Activated CD4-positive, alpha-beta memory T cell treated with anti-CD3 and anti-CD28 coated beads for 36 hours (primary cell): Measurements from ENCODE around the gene KRT12. TPM values are rescaled to one million over a fixed set of nuclear protein-coding genes. Genes with fewer than 3 reads are reported as not detected.

Experiments used
- CTCF ChIA-PET: fragments of 350-600 bp; sonication (Branson Sonifier 250); formaldehyde crosslinking; loops from one replicate; lab custom pipeline; 2021; ENCODE audit warnings: antibody characterized with exemption, inconsistent platforms; lab: Charles Lee
- POLR2A ChIA-PET: fragments of 350-600 bp; sonication (Branson Sonifier 250); formaldehyde crosslinking; loops from one replicate; lab custom pipeline; 2021; ENCODE audit warnings: antibody characterized with exemption; lab: Charles Lee
- DNase-seq: peaks from one replicate; pipeline ENCODE4 v3.0.0-alpha.2; 2020
- H3K27ac Mint-ChIP-seq: one replicate; pipeline ENCODE4 v1.8.0; 2021; ENCODE audit warnings: mixed read lengths
- H3K27me3 Mint-ChIP-seq: one replicate; pipeline ENCODE4 v1.8.0; 2021; ENCODE audit warnings: mixed read lengths
- H3K36me3 Mint-ChIP-seq: one replicate; pipeline ENCODE4 v1.8.0; 2021; ENCODE audit warnings: mixed read lengths
- H3K4me1 Mint-ChIP-seq: one replicate; pipeline ENCODE4 v1.8.0; 2021; ENCODE audit warnings: low read depth, mixed read lengths
- H3K4me3 Mint-ChIP-seq: one replicate; pipeline ENCODE4 v1.8.0; 2021; ENCODE audit warnings: mild to moderate bottlenecking, mixed read lengths
- H3K9me3 Mint-ChIP-seq: one replicate; pipeline ENCODE4 v1.8.0; 2021; ENCODE audit warnings: mixed read lengths
- intact Hi-C: fragments of 100-400 bp; cut with micrococcal nuclease; formaldehyde crosslinking; loops from one replicate; pipeline ENCODE4 v1.15.1; 2023
- total RNA-seq, 2 experiments: library from RNA; stranded (reverse); gene quantifications; one replicate each; pipeline ENCODE4 v1.2.3, GENCODE V29; 2021

The KRT12 gene
- total RNA-seq, 2 experiments from 2014 or later = not detected

DNA sequence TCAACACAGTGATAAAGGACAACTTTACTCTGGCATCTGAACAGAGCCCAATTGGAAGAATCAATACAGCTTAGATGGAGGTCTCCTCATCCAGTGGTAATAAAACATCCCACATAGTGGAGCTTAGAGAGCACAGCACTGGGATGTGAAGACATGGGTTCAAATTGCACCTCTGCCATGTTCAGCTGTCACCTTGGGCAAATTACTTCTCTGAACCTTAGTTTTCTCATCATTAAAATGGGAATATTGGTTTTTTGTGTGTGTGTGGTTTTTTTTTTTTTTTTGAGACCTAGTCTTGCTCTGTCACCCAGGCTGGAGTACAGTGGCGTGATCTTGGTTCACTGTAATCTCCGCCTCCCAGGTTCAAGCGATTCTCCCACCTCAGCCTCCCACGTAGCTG, 31.0 kb downstream of the KRT12 start:
- no peaks in the 10 kb centered on the region for H3K36me3 Mint-ChIP-seq
- ChIA-PET POLR2A (no interaction called here), CTCF (no interaction called here)
- no peak overlapping the region for H3K27ac Mint-ChIP-seq
- H3K27me3 Mint-ChIP-seq = peaks cover under 1% of the 10 kb centered on the region
- peaks cover 3% of the 10 kb centered on the region for H3K4me1 Mint-ChIP-seq
- H3K9me3 Mint-ChIP-seq = no peaks in the 10 kb centered on the region
- intact Hi-C loops = no loop called here
- H3K4me3 Mint-ChIP-seq = no peak overlapping the region
- DNase-seq = no peak

DNA sequence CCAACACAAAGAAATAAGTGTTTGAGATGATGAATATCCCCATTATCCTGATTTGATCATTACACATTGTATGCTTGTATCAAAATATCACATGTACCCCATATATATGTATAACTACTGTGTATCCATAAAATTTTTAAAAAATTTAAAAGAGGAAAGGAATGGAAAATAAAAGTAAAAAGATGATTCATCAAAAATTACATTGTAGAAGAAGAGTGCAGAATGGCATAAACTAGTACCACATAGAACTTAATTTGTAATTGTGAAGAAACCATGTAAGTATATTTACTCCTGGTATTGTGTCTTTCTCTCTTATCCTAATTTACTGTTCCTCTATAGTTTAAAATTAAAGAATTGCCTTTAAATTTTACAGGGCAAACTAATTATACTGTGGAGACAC, 33.1 kb downstream of the KRT12 start:
- intact Hi-C loops = no loop called here
- Mint-ChIP-seq H3K27ac (no peak overlapping the region), H3K4me3 (no peak overlapping the region), H3K36me3 (no peaks in the 10 kb centered on the region), H3K27me3 (no peaks in the 10 kb centered on the region), H3K9me3 (no peaks in the 10 kb centered on the region), H3K4me1 (peaks cover 3% of the 10 kb centered on the region)
- POLR2A ChIA-PET = no interaction called here
- no peak for DNase-seq
- CTCF ChIA-PET = no interaction called here

DNA sequence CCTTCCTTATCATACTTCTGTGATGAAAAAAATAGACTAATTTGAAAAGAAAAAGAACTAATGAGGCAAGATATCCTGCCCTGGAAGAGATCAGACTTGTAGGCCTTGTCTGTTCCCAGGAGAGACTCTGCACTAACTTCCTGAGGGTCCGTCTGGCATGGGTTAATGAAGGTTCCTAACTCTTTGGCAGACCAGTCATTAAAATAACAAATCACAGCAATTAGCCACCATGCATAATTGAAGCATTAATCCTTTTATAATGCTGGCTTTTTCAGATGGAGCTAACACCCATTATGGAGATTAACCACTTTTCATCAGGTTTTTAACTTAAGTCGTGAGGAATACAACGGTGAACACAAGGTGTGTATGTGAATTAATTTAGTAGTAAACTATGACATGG, 34.2 kb downstream of the KRT12 start:
- Mint-ChIP-seq H3K27me3 (no peaks in the 10 kb centered on the region), H3K27ac (no peak overlapping the region), H3K36me3 (no peaks in the 10 kb centered on the region), H3K4me3 (no peak overlapping the region), H3K9me3 (no peaks in the 10 kb centered on the region), H3K4me1 (peaks cover 6% of the 10 kb centered on the region)
- intact Hi-C loops = no loop called here
- ChIA-PET POLR2A (no interaction called here), CTCF (interaction anchor here (0.6 to 1.2 kb wide), 2 partner anchors 64 to 830 kb away, joined by 3 to 5 read pairs; no protein-coding TSS in a partner anchor)
- no peak for DNase-seq

DNA sequence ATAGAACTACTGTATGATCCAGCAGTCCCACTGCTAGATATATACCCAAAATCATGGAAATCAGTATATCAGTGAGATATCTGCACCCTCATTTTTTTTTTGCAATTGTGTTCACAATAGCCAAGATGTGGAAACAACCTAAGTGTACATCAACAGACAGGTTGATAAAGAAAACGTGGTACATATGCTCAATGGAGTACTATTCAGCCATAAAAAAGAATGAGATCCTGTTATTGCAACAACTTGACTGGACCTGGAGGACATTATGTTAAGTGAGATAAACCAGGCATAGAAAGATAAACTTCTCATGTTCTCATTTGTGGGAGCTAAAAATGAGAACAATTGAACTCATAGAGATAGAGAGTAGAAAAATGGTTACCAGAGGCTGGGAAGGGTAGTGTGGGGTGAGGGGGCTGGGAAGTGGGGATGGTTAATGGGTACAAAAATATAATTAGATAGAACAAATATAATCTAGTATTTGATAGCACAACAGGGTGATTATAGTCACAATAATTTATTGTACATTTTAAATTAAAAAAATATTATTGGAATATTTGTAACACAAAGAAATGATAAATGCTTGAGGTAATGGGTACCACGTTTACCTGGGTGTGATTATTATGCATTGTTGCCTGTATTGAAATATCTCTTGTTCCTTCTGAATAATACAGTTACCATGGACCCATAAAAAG, 36.8 kb downstream of the KRT12 start:
- ChIA-PET CTCF (interaction anchor here (2.1 kb wide), 1 partner anchor 833 kb away, joined by 7 read pairs; no protein-coding TSS in a partner anchor), POLR2A (no interaction called here)
- Mint-ChIP-seq H3K9me3 (no peaks in the 10 kb centered on the region), H3K4me1 (peaks cover 12% of the 10 kb centered on the region), H3K4me3 (no peak overlapping the region), H3K27me3 (peaks cover 2% of the 10 kb centered on the region), H3K36me3 (no peaks in the 10 kb centered on the region), H3K27ac (no peak overlapping the region)
- intact Hi-C loops = no loop called here
- DNase-seq = no peak

DNA sequence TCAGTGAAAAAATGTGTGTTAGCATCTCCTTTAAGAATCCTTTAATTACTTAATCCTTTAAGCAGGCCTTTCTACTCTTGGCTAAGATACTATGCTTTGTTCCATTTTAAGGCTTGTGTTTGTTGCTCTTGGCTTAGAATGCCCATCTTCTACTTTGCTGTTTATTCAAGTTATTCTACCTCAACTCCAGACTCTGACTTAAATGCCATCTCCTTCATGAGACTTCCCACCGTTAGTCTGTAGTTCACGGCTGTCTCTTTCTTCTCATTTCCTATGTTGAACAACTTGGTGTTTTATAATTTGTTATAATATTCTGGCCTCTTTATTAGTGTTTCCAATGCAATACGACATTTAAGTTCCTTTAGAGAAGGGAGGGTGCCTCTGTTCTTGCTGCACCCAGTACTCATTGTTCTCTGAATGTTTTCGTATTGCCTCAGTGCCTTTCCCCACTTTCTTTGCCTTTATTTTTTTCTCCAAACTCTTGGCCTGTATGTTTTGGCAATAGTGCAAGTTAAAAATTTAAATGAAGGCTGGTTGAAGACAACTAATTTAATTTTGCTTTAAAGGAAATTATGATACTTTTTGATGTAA, 38.5 kb downstream of the KRT12 start:
- ChIA-PET POLR2A (interaction anchor here (1.0 kb wide), 1 partner anchor 9 kb away, joined by 5 read pairs; no protein-coding TSS in a partner anchor), CTCF (interaction anchor here (0.6 kb wide), 1 partner anchor 10 kb away, joined by 3 read pairs; no protein-coding TSS in a partner anchor)
- H3K27ac Mint-ChIP-seq = no peak overlapping the region
- peaks cover 2% of the 10 kb centered on the region for H3K27me3 Mint-ChIP-seq
- H3K4me3 Mint-ChIP-seq = no peak overlapping the region
- H3K4me1 Mint-ChIP-seq = peaks cover 12% of the 10 kb centered on the region
- no peak for DNase-seq
- H3K9me3 Mint-ChIP-seq = no peaks in the 10 kb centered on the region
- intact Hi-C loops = no loop called here
- no peaks in the 10 kb centered on the region for H3K36me3 Mint-ChIP-seq

DNA sequence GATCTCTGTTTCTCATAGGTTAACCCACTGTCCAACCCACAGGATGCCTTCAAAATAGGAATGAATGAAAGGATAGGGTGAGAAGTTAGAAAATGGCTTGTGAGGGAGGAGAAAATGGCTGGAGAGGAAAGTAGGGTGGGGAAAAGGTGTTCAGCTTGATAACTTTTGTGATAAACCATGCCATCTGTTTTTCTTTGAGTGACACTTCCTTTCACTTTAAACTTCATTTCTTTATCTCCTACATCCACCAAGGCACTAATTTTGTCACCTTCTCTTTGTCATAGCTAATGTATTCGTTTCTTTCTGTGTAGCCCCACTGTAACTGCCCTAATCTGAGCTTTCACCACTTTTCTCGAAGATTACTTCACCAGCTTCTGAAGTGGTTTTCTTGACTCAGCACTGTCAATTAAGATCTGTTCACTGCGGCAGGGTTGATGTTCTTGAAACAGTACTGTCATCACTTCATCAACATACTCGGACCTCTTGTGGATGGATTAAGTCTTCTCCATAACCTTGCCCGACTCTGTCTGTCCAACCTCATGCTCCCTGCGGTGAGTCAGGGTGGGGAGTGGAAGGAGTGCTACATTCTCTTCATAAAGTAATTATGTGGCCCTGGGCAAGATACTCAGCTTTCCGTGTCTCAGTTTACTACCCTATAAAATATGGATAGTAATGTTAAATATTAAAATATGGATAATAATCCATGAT, 39.1 kb downstream of the KRT12 start:
- DNase-seq = peak; percentile 11
- Mint-ChIP-seq H3K27me3 (peaks cover 2% of the 10 kb centered on the region), H3K27ac (peak overlapping the region; percentile 64)

DNA sequence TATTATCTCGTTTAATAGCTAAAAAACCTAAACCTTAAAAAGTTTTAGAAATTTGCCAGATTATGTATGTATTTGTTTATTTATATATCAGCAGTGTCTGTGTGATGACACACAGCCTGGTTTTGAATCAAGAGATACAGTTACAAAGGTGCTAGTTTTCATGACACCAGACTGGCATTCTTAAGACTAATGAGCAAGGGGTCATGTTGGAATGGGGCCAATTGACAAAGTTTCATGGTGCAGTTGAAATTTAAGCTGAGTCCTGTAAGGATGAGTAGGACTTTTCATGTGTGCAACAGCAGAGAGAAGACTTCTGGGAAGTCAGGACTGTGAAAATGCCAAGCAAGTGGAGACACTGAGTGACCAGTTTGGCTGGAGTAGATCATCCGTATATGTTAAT, 41.4 kb downstream of the KRT12 start:
- Mint-ChIP-seq H3K27ac (no peak overlapping the region), H3K4me3 (no peak overlapping the region), H3K36me3 (peaks cover 4% of the 10 kb centered on the region), H3K27me3 (peaks cover 6% of the 10 kb centered on the region), H3K4me1 (peaks cover 10% of the 10 kb centered on the region), H3K9me3 (no peaks in the 10 kb centered on the region)
- no peak for DNase-seq
- ChIA-PET CTCF (interaction anchor here (0.6 to 1.2 kb wide), 2 partner anchors 19 to 497 kb away, joined by 3 read pairs; no protein-coding TSS in a partner anchor), POLR2A (no interaction called here)
- intact Hi-C loops = no loop called here

More for the DNA sequence above, 39.1 kb downstream of the KRT12 start:
- H3K36me3 Mint-ChIP-seq = no peaks in the 10 kb centered on the region
- CTCF ChIA-PET = no interaction called here
- H3K4me3 Mint-ChIP-seq = peak overlapping the region; percentile 45
- H3K9me3 Mint-ChIP-seq = no peaks in the 10 kb centered on the region
- intact Hi-C loops = no loop called here
- POLR2A ChIA-PET = interaction anchor here (1.0 kb wide), 1 partner anchor 9 kb away, joined by 5 read pairs; no protein-coding TSS in a partner anchor
- peaks cover 10% of the 10 kb centered on the region for H3K4me1 Mint-ChIP-seq

DNA sequence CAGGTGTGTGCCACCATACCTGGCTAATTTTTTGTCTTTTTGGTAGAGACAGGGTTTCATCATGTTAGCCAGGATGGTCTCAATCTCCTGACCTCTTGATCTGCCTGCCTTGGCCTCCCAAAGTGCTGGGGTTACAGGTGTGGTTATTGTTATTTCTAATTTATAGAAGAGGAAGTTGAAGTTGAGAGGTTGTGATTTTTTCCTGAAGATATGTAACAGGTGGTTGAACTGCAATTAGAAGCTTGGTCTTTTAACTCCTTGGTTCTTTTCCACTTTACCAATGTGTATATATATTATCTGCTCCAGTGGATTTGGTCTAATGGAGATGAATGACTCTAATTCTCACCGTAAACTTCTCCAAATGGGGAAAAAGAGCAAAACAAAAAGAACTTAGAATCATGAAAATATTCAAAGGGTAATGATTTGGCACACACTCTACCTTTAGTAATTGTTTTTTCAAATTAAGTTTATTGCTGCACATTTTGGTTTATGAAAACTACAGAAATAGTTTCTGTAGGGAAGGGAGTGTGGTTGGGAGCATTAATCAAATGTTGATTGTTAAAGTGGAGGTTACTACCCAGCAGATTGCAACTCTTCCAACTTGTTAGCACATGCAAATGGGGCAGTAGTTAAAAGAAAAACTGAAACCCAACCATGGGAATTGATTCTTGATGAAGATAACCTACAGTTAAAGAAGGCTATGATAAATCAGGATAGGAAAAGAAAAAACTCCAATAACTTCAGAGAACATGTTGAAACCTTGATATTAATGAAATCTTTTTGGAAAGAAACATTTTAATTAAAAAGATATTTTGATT, 42.8 kb downstream of the KRT12 start:
- DNase-seq = no peak
- Mint-ChIP-seq H3K4me3 (no peak overlapping the region), H3K36me3 (peaks cover 6% of the 10 kb centered on the region), H3K9me3 (no peaks in the 10 kb centered on the region), H3K4me1 (peaks cover 21% of the 10 kb centered on the region), H3K27ac (no peak overlapping the region), H3K27me3 (peaks cover 6% of the 10 kb centered on the region)
- intact Hi-C loops = no loop called here
- ChIA-PET POLR2A (no interaction called here), CTCF (interaction anchor here (1.2 kb wide), 1 partner anchor 18 kb away, joined by 3 read pairs; no protein-coding TSS in a partner anchor)

DNA sequence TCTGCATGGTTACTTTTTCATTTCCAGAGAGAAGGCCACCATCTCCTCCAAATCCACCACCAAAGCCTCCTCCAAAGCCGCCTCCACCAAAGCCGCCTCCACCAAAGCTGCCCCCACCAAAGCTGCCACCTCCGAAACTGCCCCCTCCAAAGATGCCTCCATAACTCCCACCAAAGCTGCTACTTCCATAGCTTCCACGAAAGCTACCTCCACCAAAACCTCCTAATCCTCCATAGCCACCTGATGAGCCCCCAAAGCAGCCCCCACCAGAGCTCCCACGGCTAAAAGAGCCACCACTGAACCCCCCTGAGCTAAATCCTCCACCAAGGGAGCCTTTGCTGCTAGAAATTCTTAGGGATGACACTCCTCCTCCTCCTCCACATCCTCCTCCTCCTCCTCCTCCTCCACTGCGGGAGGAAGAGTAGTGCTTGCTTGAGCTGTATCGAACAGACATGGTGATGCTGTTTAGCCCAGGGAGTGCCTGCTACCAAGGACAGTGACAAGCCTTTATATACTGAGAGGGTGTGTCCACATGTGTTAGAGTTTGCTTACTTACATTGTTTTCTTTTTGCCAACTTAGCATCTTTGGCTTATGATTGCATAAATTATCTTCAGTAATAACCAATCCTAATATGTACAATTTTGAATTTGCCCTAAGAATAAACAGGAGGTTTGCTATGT, 44.8 kb downstream of the KRT12 start, which contains the start of gene KRT10:
KRT10 (minus strand) TSS at position 483 of the 681 bp plus-strand sequence; CDS start at position 454, 29 bp downstream.
- ChIA-PET POLR2A (no interaction called here), CTCF (interaction anchor here (0.6 kb wide), 1 partner anchor 33 kb away, joined by 4 read pairs; no protein-coding TSS in a partner anchor)
- intact Hi-C loops = no loop called here
- Mint-ChIP-seq H3K27me3 (peaks cover 6% of the 10 kb centered on the region), H3K36me3 (peaks cover 15% of the 10 kb centered on the region), H3K4me3 (no peak within 1 kb of the TSS), H3K4me1 (peaks cover 15% of the 10 kb centered on the region), H3K9me3 (no peaks in the 10 kb centered on the region), H3K27ac (no peak within 1 kb of the TSS)
- no peak for DNase-seq

DNA sequence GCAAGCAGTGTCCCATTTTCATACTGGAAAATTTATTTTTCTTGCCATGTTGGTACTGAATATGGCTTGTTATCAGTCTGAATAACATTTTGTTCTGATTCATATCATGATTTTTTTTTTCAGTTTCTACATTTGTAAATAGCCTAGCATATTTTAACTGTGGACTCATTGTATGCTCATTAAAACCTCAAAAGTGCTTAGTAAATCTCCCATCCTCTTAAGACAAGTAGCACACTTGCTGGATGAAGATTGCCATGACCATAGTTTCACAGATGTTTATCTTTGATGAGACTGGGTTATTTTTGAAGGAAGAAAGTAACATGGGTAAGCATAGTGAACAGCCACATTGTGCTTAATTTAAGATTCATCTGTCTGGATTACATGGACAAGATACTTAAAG, 45.5 kb downstream of the KRT12 start:
- Mint-ChIP-seq H3K27ac (no peak overlapping the region), H3K27me3 (peaks cover 6% of the 10 kb centered on the region), H3K4me3 (no peak overlapping the region), H3K9me3 (no peaks in the 10 kb centered on the region), H3K4me1 (peaks cover 18% of the 10 kb centered on the region), H3K36me3 (peaks cover 21% of the 10 kb centered on the region)
- DNase-seq = no peak
- ChIA-PET POLR2A (no interaction called here), CTCF (interaction anchor here (0.6 kb wide), 1 partner anchor 34 kb away, joined by 4 read pairs; no protein-coding TSS in a partner anchor)
- intact Hi-C loops = no loop called here
